Tibial artery (tissue), 4 donors: ENCODE measurements around the gene FAM110C.
"Not testable (repeated sequence)": the region's sequence is repeated elsewhere in the genome, so short reads cannot be mapped to it uniquely, and the experiment has no call there.

Experiments used
- DNase-seq, 2 donors: peaks; one replicate each; pipeline ENCODE4 v3.0.0-alpha.2; 2019
- H3K27ac ChIP-seq, 2 donors: fragments of 200-600 bp; sonication (generic) in 1 of 2; 1 replicate in 1 of 2; 2 replicates in 1 of 2; pipeline ENCODE4 v1.5.1; 2018 to 2019; ENCODE audit warnings: mild to moderate bottlenecking in 1 of 2
- H3K27me3 ChIP-seq, 2 donors: fragments of 200-600 bp; sonication (generic) in 1 of 2; one replicate each; pipeline versions ENCODE4 v1.5.1 to v1.6.0; 2016 to 2019
- H3K36me3 ChIP-seq, 3 donors: fragments of 200-600 bp; sonication (generic) in 2 of 3; one replicate each; pipeline ENCODE4 v1.5.1; 2016 to 2019; ENCODE audit warnings: mild to moderate bottlenecking in 2 of 3
- H3K4me1 ChIP-seq, 4 donors: fragments of 200-600 bp; sonication (generic) in 2 of 4; 1 replicate in 3 of 4; 2 replicates in 1 of 4; pipeline ENCODE4 v1.5.1; 2016 to 2019
- H3K4me3 ChIP-seq, 2 donors: fragments of 200-600 bp; sonication (generic) in 1 of 2; 1 replicate in 1 of 2; 2 replicates in 1 of 2; pipeline ENCODE4 v1.5.1; 2018 to 2019; ENCODE audit warnings: mild to moderate bottlenecking in 2 of 2
- H3K9me3 ChIP-seq, 3 donors: fragments of 200-600 bp; sonication (generic) in 1 of 3; one replicate each; pipeline ENCODE4 v1.5.1; 2016 to 2019
- intact Hi-C: fragments of 100-400 bp; cut with DNase I; formaldehyde crosslinking; loops from one replicate; pipeline ENCODE4 v1.15.0; 2023; ENCODE audit warnings: low total_unique reads
- TF ChIP-seq, protein P1 (sequence below), 2 experiments: fragments of 200-600 bp in 1 of 2; fragments of 450-650 bp in 1 of 2; IDR thresholded peaks; one replicate each; pipeline ENCODE4 v1.5.1; 2017 to 2019; ENCODE audit warnings: antibody characterized with exemption in 2 of 2, mild to moderate bottlenecking in 1 of 2, moderate library complexity in 1 of 2

Gene FAM110C

DNA sequence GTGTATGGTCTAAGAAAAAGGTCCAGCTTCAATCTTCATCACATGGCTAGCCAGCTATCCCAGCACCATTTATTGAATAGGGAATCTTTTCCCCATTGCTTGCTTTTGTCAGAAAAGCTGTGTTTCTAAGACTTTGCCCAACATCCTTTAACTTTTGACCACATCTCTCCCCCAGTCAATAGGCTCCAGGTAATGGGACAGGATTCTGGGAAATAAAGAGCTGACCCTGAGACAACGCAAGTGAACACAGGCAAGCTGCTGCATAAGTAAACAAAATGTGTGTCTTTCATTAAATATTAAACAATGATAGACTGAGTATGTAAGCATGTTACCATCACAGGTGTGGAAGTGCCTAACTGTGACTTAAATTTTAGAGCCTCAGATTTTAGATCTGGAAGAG is 23.0 kb downstream of the FAM110C start:
- Histone ChIP-seq H3K9me3 (no peaks in the 10 kb centered on the region), H3K4me3 (no peak overlapping the region), H3K27me3 (peaks cover 0 to 7% of the 10 kb centered on the region in 2 donors), H3K4me1 (no peaks in the 10 kb centered on the region), H3K36me3 (no peaks in the 10 kb centered on the region), H3K27ac (no peak overlapping the region)
- no peak for DNase-seq
- intact Hi-C loops = no loop called here
- TF ChIP-seq, protein P1, sequence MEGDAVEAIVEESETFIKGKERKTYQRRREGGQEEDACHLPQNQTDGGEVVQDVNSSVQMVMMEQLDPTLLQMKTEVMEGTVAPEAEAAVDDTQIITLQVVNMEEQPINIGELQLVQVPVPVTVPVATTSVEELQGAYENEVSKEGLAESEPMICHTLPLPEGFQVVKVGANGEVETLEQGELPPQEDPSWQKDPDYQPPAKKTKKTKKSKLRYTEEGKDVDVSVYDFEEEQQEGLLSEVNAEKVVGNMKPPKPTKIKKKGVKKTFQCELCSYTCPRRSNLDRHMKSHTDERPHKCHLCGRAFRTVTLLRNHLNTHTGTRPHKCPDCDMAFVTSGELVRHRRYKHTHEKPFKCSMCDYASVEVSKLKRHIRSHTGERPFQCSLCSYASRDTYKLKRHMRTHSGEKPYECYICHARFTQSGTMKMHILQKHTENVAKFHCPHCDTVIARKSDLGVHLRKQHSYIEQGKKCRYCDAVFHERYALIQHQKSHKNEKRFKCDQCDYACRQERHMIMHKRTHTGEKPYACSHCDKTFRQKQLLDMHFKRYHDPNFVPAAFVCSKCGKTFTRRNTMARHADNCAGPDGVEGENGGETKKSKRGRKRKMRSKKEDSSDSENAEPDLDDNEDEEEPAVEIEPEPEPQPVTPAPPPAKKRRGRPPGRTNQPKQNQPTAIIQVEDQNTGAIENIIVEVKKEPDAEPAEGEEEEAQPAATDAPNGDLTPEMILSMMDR (IDR thresholded peaks at IDR 0.05) = no peak

DNA sequence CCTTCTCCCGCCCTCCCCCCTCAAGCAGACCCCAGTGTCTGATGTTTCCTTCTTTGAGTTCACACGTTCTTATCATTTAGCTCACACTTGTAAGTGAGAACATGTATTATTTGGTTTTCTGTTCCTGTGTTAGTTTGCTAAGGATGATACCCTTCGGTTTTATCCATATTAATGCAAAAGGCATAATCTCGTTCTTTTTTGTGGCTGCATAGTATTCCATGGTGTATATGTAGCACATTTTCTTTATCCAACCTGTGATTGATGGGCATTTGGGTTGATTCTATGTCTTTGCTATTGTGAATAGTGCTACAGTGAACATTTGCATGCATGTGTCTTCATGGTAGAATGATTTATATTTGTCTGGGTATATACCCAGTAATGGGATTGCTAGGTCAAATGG is 24.1 kb downstream of the FAM110C start:
- H3K27ac ChIP-seq, H3K4me3 ChIP-seq, H3K27me3 ChIP-seq, intact Hi-C loops, H3K36me3 ChIP-seq, H3K4me1 ChIP-seq, DNase-seq, H3K9me3 ChIP-seq: not testable (repeated sequence)

DNA sequence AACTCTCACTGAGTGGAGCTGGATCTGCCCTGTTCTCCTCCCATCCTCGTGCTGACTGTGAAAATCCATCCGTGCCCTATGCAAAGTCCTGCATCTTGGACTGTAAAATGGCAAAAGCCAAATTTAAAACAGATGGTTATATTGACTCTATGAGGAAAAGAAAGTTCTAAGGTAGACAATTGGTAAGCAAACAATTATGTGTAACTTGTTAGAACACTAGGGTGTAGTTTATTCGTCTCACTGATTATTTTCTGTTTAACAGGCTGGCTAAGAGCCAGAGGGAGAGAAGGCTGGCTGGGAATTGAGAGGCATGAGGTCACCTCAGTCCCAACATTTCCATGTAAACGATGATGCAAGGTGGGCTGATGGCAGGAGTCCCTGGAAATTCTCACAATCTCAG is 26.0 kb downstream of the FAM110C start:
- H3K4me1 ChIP-seq, H3K27me3 ChIP-seq, intact Hi-C loops, DNase-seq, H3K36me3 ChIP-seq, H3K4me3 ChIP-seq, H3K9me3 ChIP-seq, H3K27ac ChIP-seq: not testable (repeated sequence)

DNA sequence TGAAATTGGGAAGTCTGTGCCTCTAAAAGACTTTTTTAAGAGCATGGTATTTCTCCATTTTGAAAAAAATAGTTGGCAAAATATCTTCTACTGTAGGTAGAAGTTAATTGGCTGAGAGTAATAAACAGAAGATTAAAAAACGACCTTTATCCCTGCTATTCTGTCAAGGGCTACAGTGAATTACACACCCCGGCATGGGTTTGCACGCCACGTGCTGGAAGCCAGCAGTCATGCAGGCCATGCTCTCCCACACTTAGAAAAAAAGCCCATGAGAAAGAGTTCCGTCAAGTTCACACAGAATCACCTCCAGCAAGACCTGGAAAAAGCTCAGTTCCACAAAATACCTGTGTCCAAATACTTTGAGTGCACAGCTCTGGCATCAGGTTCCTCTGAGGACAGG is 26.8 kb downstream of the FAM110C start:
- H3K27ac ChIP-seq = no peak overlapping the region

DNA sequence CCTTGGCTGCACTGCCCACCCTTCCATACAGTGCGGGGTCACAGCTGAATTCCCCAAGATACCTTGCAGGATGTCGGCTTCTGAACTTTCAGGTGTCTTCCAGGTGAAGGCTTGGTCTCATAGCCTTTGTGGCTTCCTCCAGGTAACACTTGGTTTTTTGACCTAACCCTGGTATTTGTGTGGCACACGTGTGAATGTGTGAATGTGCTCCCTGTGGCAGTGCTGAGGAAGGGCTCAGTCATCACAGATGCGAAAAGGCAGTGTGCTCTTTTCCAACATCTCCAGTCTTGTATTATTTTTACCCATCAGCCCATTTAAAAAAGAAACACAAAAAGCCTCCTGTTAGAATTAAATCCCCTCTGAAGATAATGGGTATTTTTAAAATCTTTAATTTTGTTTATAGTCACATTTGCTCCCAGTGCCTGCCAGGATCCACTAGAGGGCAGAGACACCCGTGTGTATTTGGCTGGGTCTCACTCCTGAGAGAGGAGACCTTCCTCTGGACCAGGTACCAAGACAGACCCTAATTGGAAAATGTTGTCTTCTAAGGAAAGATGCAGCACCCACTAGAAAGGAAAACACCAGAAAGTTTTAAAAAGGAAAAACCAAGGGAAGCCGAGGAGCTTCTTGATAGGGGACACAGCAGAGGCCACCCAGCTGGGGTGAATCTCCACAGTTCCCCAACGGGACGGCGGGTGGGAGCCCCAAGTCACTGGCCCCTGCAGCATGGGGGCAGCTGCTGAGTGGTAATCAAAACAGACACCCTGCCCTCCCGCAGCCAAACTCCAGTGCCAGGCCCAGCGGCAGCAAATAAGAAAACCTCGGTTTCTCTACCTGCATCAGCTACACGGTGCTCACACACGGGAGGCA is 27.7 kb downstream of the FAM110C start:
- TF ChIP-seq, protein P1 (IDR thresholded peaks at IDR 0.05) = peak; percentile 29 to 52
- H3K9me3 ChIP-seq = no peaks in the 10 kb centered on the region
- H3K4me3 ChIP-seq = no peak overlapping the region
- peaks cover 0 to 7% of the 10 kb centered on the region in 2 donors for H3K27me3 ChIP-seq
- H3K4me1 ChIP-seq = no peaks in the 10 kb centered on the region
- H3K27ac ChIP-seq = no peak overlapping the region
- H3K36me3 ChIP-seq = no peaks in the 10 kb centered on the region
- no peak for DNase-seq
- intact Hi-C loops = no loop called here

More for the DNA sequence above, 26.8 kb downstream of the FAM110C start:
- no peaks in the 10 kb centered on the region for H3K4me1 ChIP-seq
- peaks cover 0 to 10% of the 10 kb centered on the region in 2 donors for H3K27me3 ChIP-seq
- H3K36me3 ChIP-seq = no peaks in the 10 kb centered on the region
- no peak for DNase-seq
- H3K4me3 ChIP-seq = no peak overlapping the region
- TF ChIP-seq, protein P1 (IDR thresholded peaks at IDR 0.05) = no peak
- H3K9me3 ChIP-seq = no peaks in the 10 kb centered on the region
- intact Hi-C loops = no loop called here

DNA sequence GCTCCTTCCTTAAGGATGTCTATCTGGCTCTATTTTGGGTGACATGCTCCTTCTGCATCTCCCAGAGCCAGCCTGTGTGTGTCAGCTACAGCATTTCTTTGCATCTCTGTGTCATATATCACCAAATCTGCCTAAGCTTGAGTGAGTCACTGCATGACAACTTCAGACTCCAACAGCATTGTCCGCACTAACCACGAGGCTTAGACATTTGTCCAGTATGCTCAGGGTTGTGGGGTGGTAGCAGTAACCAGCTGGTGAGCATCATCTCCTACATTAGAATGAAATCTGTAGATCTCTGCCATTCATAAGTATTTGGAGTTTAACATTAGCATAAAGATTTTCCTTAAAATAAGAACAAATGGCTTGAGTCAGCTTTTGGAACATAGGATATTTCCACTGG is 30.4 kb downstream of the FAM110C start:
- H3K9me3 ChIP-seq, DNase-seq, H3K4me1 ChIP-seq, H3K4me3 ChIP-seq, H3K27me3 ChIP-seq, intact Hi-C loops, H3K27ac ChIP-seq, H3K36me3 ChIP-seq: not testable (repeated sequence)

DNA sequence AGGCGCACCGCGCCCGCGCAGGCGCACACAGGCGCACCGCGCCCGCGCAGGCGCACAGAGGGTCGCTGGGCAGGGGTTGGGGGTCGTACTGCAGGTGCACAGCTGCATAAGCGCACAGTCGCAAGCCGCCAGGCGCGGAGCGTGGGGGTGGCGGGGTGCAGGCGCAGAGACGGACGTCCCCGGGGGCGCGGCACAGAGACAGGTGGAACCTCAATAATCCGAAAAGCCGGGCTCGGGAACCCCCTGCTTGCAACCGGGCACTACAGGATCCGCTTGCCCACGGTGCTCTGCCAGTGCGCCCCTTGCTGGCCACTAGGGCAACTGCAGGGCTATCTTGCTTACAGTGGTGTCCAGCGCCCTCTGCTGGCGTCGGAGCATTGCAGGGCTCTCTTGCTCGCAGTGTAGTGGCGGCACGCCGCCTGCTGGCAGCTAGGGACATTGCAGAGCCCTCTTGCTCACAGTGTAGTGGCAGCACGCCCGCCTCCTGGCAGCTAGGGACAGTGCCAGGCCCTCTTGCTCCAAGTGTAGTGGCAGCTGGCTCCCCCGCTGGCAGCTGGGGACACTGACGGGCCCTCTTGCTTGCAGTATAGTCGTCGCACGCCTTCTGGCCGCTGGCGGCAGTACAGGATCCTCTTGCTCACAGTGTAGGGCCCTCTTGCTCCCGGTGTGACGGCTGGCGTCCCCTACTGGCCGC is 34.9 kb downstream of the FAM110C start:
- Histone ChIP-seq H3K27me3 (no peaks in the 10 kb centered on the region), H3K36me3 (no peaks in the 10 kb centered on the region), H3K9me3 (peaks cover 0 to 3% (median 0%) of the 10 kb centered on the region in 3 donors), H3K4me1 (no peaks in the 10 kb centered on the region), H3K4me3 (no peak overlapping the region), H3K27ac (no peak overlapping the region)
- peak; percentile 41 to 73 for DNase-seq
- TF ChIP-seq, protein P1 (IDR thresholded peaks at IDR 0.05) = peak; percentile 41 to 52
- intact Hi-C loops = no loop called here
